ENCODE data around the gene ANKS1B.

ANKS1B gene

GRCh38 chr12:99522456-99522855 is 462.3 kb downstream of the ANKS1B start:
- Mint-ChIP-seq H3K9me3 (ENCODE audit: low read depth) (peaks cover 16% of the 10 kb centered on the region), H3K36me3 (no peaks in the 10 kb centered on the region), H3K27me3 (no peaks in the 10 kb centered on the region), H3K4me3 (no peak overlapping the region), H3K27ac (no peak overlapping the region), H3K4me1 (ENCODE audit: low read depth) (no peaks in the 10 kb centered on the region)

- peaks cover 19% of the 10 kb centered on the region for H3K9me3 Mint-ChIP-seq (ENCODE audit: low read depth)
- no peaks in the 10 kb centered on the region for H3K4me1 Mint-ChIP-seq (ENCODE audit: low read depth)
- H3K27ac Mint-ChIP-seq, result no peak overlapping the region
- no peak overlapping the region for H3K4me3 Mint-ChIP-seq
- no peaks in the 10 kb centered on the region for H3K27me3 Mint-ChIP-seq
- no peaks in the 10 kb centered on the region for H3K36me3 Mint-ChIP-seq
These were observed 463.1 kb downstream of the ANKS1B start for GRCh38 chr12:99521664-99522063.

- H3K9me3 Mint-ChIP-seq (ENCODE audit: low read depth), result peaks cover 26% of the 10 kb centered on the region
- H3K36me3 Mint-ChIP-seq, result no peaks in the 10 kb centered on the region
- H3K27me3 Mint-ChIP-seq, result no peaks in the 10 kb centered on the region
- no peak overlapping the region for H3K4me3 Mint-ChIP-seq
- H3K4me1 Mint-ChIP-seq (ENCODE audit: low read depth), result no peaks in the 10 kb centered on the region
- H3K27ac Mint-ChIP-seq, result no peak overlapping the region
These were observed 471.7 kb downstream of the ANKS1B start for GRCh38 chr12:99513066-99513465.

- Mint-ChIP-seq H3K27ac (no peak overlapping the region), H3K4me1 (ENCODE audit: low read depth) (no peaks in the 10 kb centered on the region), H3K36me3 (no peaks in the 10 kb centered on the region), H3K27me3 (no peaks in the 10 kb centered on the region), H3K9me3 (ENCODE audit: low read depth) (peaks cover 19% of the 10 kb centered on the region), H3K4me3 (no peak overlapping the region)
These were observed 478.9 kb downstream of the ANKS1B start for GRCh38 chr12:99505805-99506204.

GRCh38 chr12:99498756-99499155 is 486.0 kb downstream of the ANKS1B start:
- Mint-ChIP-seq H3K27ac (no peak overlapping the region), H3K36me3 (no peaks in the 10 kb centered on the region), H3K4me1 (ENCODE audit: low read depth) (no peaks in the 10 kb centered on the region), H3K27me3 (no peaks in the 10 kb centered on the region), H3K4me3 (no peak overlapping the region), H3K9me3 (ENCODE audit: low read depth) (peaks cover 42% of the 10 kb centered on the region)

GRCh38 chr12:99495799-99496198 is 488.9 kb downstream of the ANKS1B start:
- no peaks in the 10 kb centered on the region for H3K36me3 Mint-ChIP-seq
- H3K9me3 Mint-ChIP-seq (ENCODE audit: low read depth), result peaks cover 27% of the 10 kb centered on the region
- no peak overlapping the region for H3K27ac Mint-ChIP-seq
- no peak overlapping the region for H3K4me3 Mint-ChIP-seq
- no peaks in the 10 kb centered on the region for H3K27me3 Mint-ChIP-seq
- no peaks in the 10 kb centered on the region for H3K4me1 Mint-ChIP-seq (ENCODE audit: low read depth)

- H3K27ac Mint-ChIP-seq, result no peak overlapping the region
- no peak overlapping the region for H3K4me3 Mint-ChIP-seq
- H3K4me1 Mint-ChIP-seq (ENCODE audit: low read depth), result no peaks in the 10 kb centered on the region
- no peaks in the 10 kb centered on the region for H3K36me3 Mint-ChIP-seq
- H3K27me3 Mint-ChIP-seq, result no peaks in the 10 kb centered on the region
- H3K9me3 Mint-ChIP-seq (ENCODE audit: low read depth), result peaks cover 14% of the 10 kb centered on the region
These were observed 491.5 kb downstream of the ANKS1B start for GRCh38 chr12:99493197-99493596.

- Mint-ChIP-seq H3K4me3 (no peak overlapping the region), H3K9me3 (ENCODE audit: low read depth) (peaks cover 24% of the 10 kb centered on the region), H3K4me1 (ENCODE audit: low read depth) (no peaks in the 10 kb centered on the region), H3K27ac (no peak overlapping the region), H3K36me3 (no peaks in the 10 kb centered on the region), H3K27me3 (no peaks in the 10 kb centered on the region)
These were observed 498.5 kb downstream of the ANKS1B start for GRCh38 chr12:99486277-99486676.

- H3K27me3 Mint-ChIP-seq, result no peaks in the 10 kb centered on the region
- H3K9me3 Mint-ChIP-seq (ENCODE audit: low read depth), result peaks cover 33% of the 10 kb centered on the region
- no peaks in the 10 kb centered on the region for H3K4me1 Mint-ChIP-seq (ENCODE audit: low read depth)
- H3K4me3 Mint-ChIP-seq, result no peak overlapping the region
- no peak overlapping the region for H3K27ac Mint-ChIP-seq
- H3K36me3 Mint-ChIP-seq, result no peaks in the 10 kb centered on the region
These were observed 505.6 kb downstream of the ANKS1B start for GRCh38 chr12:99479149-99479548.

GRCh38 chr12:99476956-99477355 is 507.8 kb downstream of the ANKS1B start:
- H3K4me3 Mint-ChIP-seq, result no peak overlapping the region
- peaks cover 15% of the 10 kb centered on the region for H3K9me3 Mint-ChIP-seq (ENCODE audit: low read depth)
- no peak overlapping the region for H3K27ac Mint-ChIP-seq
- no peaks in the 10 kb centered on the region for H3K36me3 Mint-ChIP-seq
- no peaks in the 10 kb centered on the region for H3K4me1 Mint-ChIP-seq (ENCODE audit: low read depth)
- H3K27me3 Mint-ChIP-seq, result no peaks in the 10 kb centered on the region

GRCh38 chr12:99455350-99456035 is 529.2 kb downstream of the ANKS1B start:
- no peaks in the 10 kb centered on the region for H3K4me1 Mint-ChIP-seq (ENCODE audit: low read depth)
- H3K27me3 Mint-ChIP-seq, result no peaks in the 10 kb centered on the region
- no peak overlapping the region for H3K4me3 Mint-ChIP-seq
- H3K9me3 Mint-ChIP-seq (ENCODE audit: low read depth), result peaks cover 18% of the 10 kb centered on the region
- H3K27ac Mint-ChIP-seq, result no peak overlapping the region
- no peaks in the 10 kb centered on the region for H3K36me3 Mint-ChIP-seq

- Mint-ChIP-seq H3K36me3 (no peaks in the 10 kb centered on the region), H3K9me3 (ENCODE audit: low read depth) (peaks cover 13% of the 10 kb centered on the region), H3K27me3 (no peaks in the 10 kb centered on the region), H3K4me3 (no peak overlapping the region), H3K4me1 (ENCODE audit: low read depth) (no peaks in the 10 kb centered on the region), H3K27ac (no peak overlapping the region)
These were observed 530.1 kb downstream of the ANKS1B start for GRCh38 chr12:99454539-99455172.

- Mint-ChIP-seq H3K4me1 (ENCODE audit: low read depth) (no peaks in the 10 kb centered on the region), H3K27ac (no peak overlapping the region), H3K9me3 (ENCODE audit: low read depth) (peaks cover 13% of the 10 kb centered on the region), H3K4me3 (no peak overlapping the region), H3K27me3 (no peaks in the 10 kb centered on the region), H3K36me3 (no peaks in the 10 kb centered on the region)
These were observed 530.7 kb downstream of the ANKS1B start for GRCh38 chr12:99453836-99454538.

GRCh38 chr12:99450036-99450630 is 534.6 kb downstream of the ANKS1B start:
- no peak overlapping the region for H3K27ac Mint-ChIP-seq
- peaks cover 11% of the 10 kb centered on the region for H3K9me3 Mint-ChIP-seq (ENCODE audit: low read depth)
- H3K4me1 Mint-ChIP-seq (ENCODE audit: low read depth), result no peaks in the 10 kb centered on the region
- H3K4me3 Mint-ChIP-seq, result no peak overlapping the region
- no peaks in the 10 kb centered on the region for H3K27me3 Mint-ChIP-seq
- no peaks in the 10 kb centered on the region for H3K36me3 Mint-ChIP-seq

- Mint-ChIP-seq H3K27me3 (no peaks in the 10 kb centered on the region), H3K4me1 (ENCODE audit: low read depth) (no peaks in the 10 kb centered on the region), H3K36me3 (no peaks in the 10 kb centered on the region), H3K9me3 (ENCODE audit: low read depth) (peaks cover 23% of the 10 kb centered on the region), H3K4me3 (no peak overlapping the region), H3K27ac (no peak overlapping the region)
These were observed 539.8 kb downstream of the ANKS1B start for GRCh38 chr12:99444859-99445316.

Data from activated naive CD8-positive, alpha-beta T cell (primary cell).